Smooth muscle cell (in vitro differentiated cells): Measurements from ENCODE around the gene DHRS7. TPM values are rescaled to one million over a fixed set of nuclear protein-coding genes. Genes with fewer than 3 reads are reported as not detected.

Experiments used
- DNase-seq: peaks from one replicate; lab custom pipeline; 2025; ENCODE audit not compliant: unreplicated experiment; lab: John Stamatoyannopoulos, UW
- H2AFZ ChIP-seq: fragments of 200-600 bp; sonication (generic); 2 replicates; pipeline ENCODE4 v1.6.0; 2016; ENCODE audit warnings: antibody characterized with exemption, low read depth, mild to moderate bottlenecking
- H3F3A ChIP-seq: fragments of 200-600 bp; sonication (generic); 2 replicates; pipeline ENCODE4 v1.6.0; 2017; ENCODE audit warnings: antibody characterized with exemption, low read depth
- H3K27ac ChIP-seq: fragments of 200-600 bp; sonication (generic); 2 replicates; pipeline ENCODE4 v1.5.1; 2016; ENCODE audit warnings: low read depth, mild to moderate bottlenecking
- H3K27me3 ChIP-seq: fragments of 200-600 bp; sonication (generic); 2 replicates; pipeline ENCODE4 v1.6.1; 2016; ENCODE audit warnings: low read depth, mild to moderate bottlenecking
- H3K36me3 ChIP-seq: fragments of 200-600 bp; sonication (generic); 2 replicates; pipeline ENCODE4 v1.5.1; 2016; ENCODE audit warnings: low read depth
- H3K4me1 ChIP-seq: fragments of 200-600 bp; sonication (generic); 2 replicates; pipeline ENCODE4 v1.5.1; 2016; ENCODE audit warnings: low read depth
- H3K4me2 ChIP-seq: fragments of 200-600 bp; sonication (generic); 2 replicates; pipeline ENCODE4 v1.6.0; 2016; ENCODE audit warnings: mild to moderate bottlenecking
- H3K4me3 ChIP-seq: fragments of 200-600 bp; sonication (generic); 2 replicates; pipeline ENCODE4 v1.5.1; 2016; ENCODE audit warnings: mild to moderate bottlenecking
- H3K79me2 ChIP-seq: fragments of 200-600 bp; sonication (generic); 2 replicates; pipeline ENCODE4 v1.6.0; 2016; ENCODE audit warnings: low read depth, mild to moderate bottlenecking
- H3K9ac ChIP-seq: fragments of 200-600 bp; sonication (generic); 2 replicates; pipeline ENCODE4 v1.6.0; 2016; ENCODE audit warnings: low read depth
- H3K9me3 ChIP-seq: fragments of 200-600 bp; sonication (generic); replicated peaks from 2 replicates; pipeline ENCODE4 v1.5.1; 2016; ENCODE audit warnings: low read depth
- H4K20me1 ChIP-seq: fragments of 200-600 bp; sonication (generic); 2 replicates; pipeline ENCODE4 v1.6.0; 2016; ENCODE audit warnings: low read depth
- CTCF ChIP-seq: fragments of 200-600 bp; sonication (generic); IDR thresholded peaks from 2 replicates; pipeline ENCODE4 v1.5.1; 2017; ENCODE audit warnings: borderline replicate concordance, mild to moderate bottlenecking, antibody characterized with exemption; ENCODE audit not compliant: insufficient read depth, poor library complexity, severe bottlenecking
- whole genome bisulfite sequencing: methylation state at CpG from one replicate; pipeline ENCODE4 v1.1.7; 2016; ENCODE audit warnings: low lambda C conversion rate; 5-methylcytosine and 5-hydroxymethylcytosine counted together
- polyA plus RNA-seq: library from polyadenylated mRNA; unstranded; fragments of >200 nt; fragmentation: Nextera tagmentation; extraction: Ambion mirVana; gene quantifications from 2 replicates; pipeline ENCODE4 v1.2.1, GENCODE V29; 2016
- total RNA-seq: library from RNA; depleted of rRNA; stranded (reverse); fragments of >200 nt; gene quantifications from 2 replicates; pipeline ENCODE4 v1.2.3, GENCODE V29; 2014

The DHRS7 gene
- total and polyA plus RNA-seq, 2 experiments from 2014 or later: 74.8 to 88.6 TPM

- Histone ChIP-seq H3K27ac (no peak overlapping the region), H3K4me3 (no peak overlapping the region), H3K4me1 (no peaks in the 10 kb centered on the region), H4K20me1 (no peaks in the 10 kb centered on the region), H3K4me2 (no peak overlapping the region), H3K36me3 (no peaks in the 10 kb centered on the region), H3K9me3 (no peaks in the 10 kb centered on the region), H3F3A (no peaks in the 10 kb centered on the region), H3K9ac (no peak overlapping the region), H3K79me2 (no peaks in the 10 kb centered on the region), H3K27me3 (no peaks in the 10 kb centered on the region), H2AFZ (no peak overlapping the region)
- no peak for TF ChIP-seq CTCF
- 79% methylated on average over 11 of the region's 11 CpGs for WGBS
- no peak for DNase-seq
These were observed 9.4 kb upstream of the DHRS7 start for GRCh38 chr14:60174352-60175254.

- no peaks in the 10 kb centered on the region for H3K27me3 ChIP-seq
- H3F3A ChIP-seq: no peaks in the 10 kb centered on the region
- no peaks in the 10 kb centered on the region for H3K4me1 ChIP-seq
- no peak overlapping the region for H3K9ac ChIP-seq
- DNase-seq: no peak
- no peak overlapping the region for H2AFZ ChIP-seq
- no peak overlapping the region for H3K27ac ChIP-seq
- no peaks in the 10 kb centered on the region for H4K20me1 ChIP-seq
- no peaks in the 10 kb centered on the region for H3K79me2 ChIP-seq
- H3K4me3 ChIP-seq: no peak overlapping the region
- H3K4me2 ChIP-seq: no peak overlapping the region
- no peaks in the 10 kb centered on the region for H3K36me3 ChIP-seq
- 87% methylated on average over 2 of the region's 2 CpGs for WGBS
- TF ChIP-seq CTCF: no peak
- H3K9me3 ChIP-seq: no peaks in the 10 kb centered on the region
These were observed 6.5 kb upstream of the DHRS7 start for GRCh38 chr14:60171690-60172089.

GRCh38 chr14:60170948-60171347 lies 5.8 kb upstream of the DHRS7 start:
- Histone ChIP-seq H3K9me3 (no peaks in the 10 kb centered on the region), H3K27ac (no peak overlapping the region), H3K79me2 (no peaks in the 10 kb centered on the region), H4K20me1 (no peaks in the 10 kb centered on the region), H3K4me1 (no peaks in the 10 kb centered on the region), H2AFZ (no peak overlapping the region), H3K27me3 (no peaks in the 10 kb centered on the region), H3K4me3 (no peak overlapping the region), H3F3A (no peaks in the 10 kb centered on the region), H3K36me3 (no peaks in the 10 kb centered on the region), H3K4me2 (no peak overlapping the region), H3K9ac (no peak overlapping the region)
- no peak for TF ChIP-seq CTCF
- 91% methylated on average over 4 of the region's 4 CpGs for WGBS
- no peak for DNase-seq

GRCh38 chr14:60169722-60170121 lies 4.5 kb upstream of the DHRS7 start:
- H3K4me2 ChIP-seq: no peak overlapping the region
- no peaks in the 10 kb centered on the region for H3F3A ChIP-seq
- no peak overlapping the region for H3K4me3 ChIP-seq
- TF ChIP-seq CTCF: no peak
- no peak for DNase-seq
- 93% methylated on average over 3 of the region's 3 CpGs for WGBS
- peaks cover 3% of the 10 kb centered on the region for H3K4me1 ChIP-seq
- H4K20me1 ChIP-seq: no peaks in the 10 kb centered on the region
- H2AFZ ChIP-seq: no peak overlapping the region
- H3K9ac ChIP-seq: no peak overlapping the region
- H3K27ac ChIP-seq: no peak overlapping the region
- H3K79me2 ChIP-seq: no peaks in the 10 kb centered on the region
- no peaks in the 10 kb centered on the region for H3K27me3 ChIP-seq
- no peaks in the 10 kb centered on the region for H3K9me3 ChIP-seq
- no peaks in the 10 kb centered on the region for H3K36me3 ChIP-seq
